Erythroblast (primary cell): ENCODE data around the gene SH2D1B.
"Not testable (repeated sequence)": the region's sequence is repeated elsewhere in the genome, so short reads cannot be mapped to it uniquely, and the experiment has no call there.

ENCODE experiments used
- GATA1 ChIP-seq: IDR thresholded peaks from 2 replicates; pipeline ENCODE4 v1.6.1; 2011; ENCODE audit warnings: low read depth, mild to moderate bottlenecking, control low read depth, low read length, moderate library complexity
- POLR2A ChIP-seq: IDR thresholded peaks from 2 replicates; pipeline ENCODE4 v1.6.1; 2011; ENCODE audit warnings: mild to moderate bottlenecking, low read length

- not testable (repeated sequence) for TF ChIP-seq POLR2A, GATA1
Measured at GRCh38 chr1:162351874-162352273, 60.1 kb downstream of the SH2D1B start.
